T-helper 1 cell treated with Interleukin-12 subunit alpha and Interleukin-12 subunit beta and Interleukin-4 antibody, amounts not matched to agents 30 μg/mL and 1 μg/mL, for 36 hours (primary cell): ENCODE measurements around the gene C17orf50.
A peak's percentile ranks its signal among the peaks of the same experiment; 100 is the strongest.

Source experiments
- H3K27ac Mint-ChIP-seq: one replicate; pipeline ENCODE4 v1.8.0; 2021; ENCODE audit warnings: mild to moderate bottlenecking, mixed read lengths
- H3K27me3 Mint-ChIP-seq: one replicate; pipeline ENCODE4 v1.8.0; 2021; ENCODE audit warnings: low read depth, mixed read lengths
- H3K36me3 Mint-ChIP-seq: one replicate; pipeline ENCODE4 v1.8.0; 2021; ENCODE audit warnings: low read depth, mixed read lengths
- H3K4me1 Mint-ChIP-seq: one replicate; pipeline ENCODE4 v1.8.0; 2021; ENCODE audit warnings: low read depth, mixed read lengths
- H3K4me3 Mint-ChIP-seq: one replicate; pipeline ENCODE4 v1.8.0; 2021; ENCODE audit warnings: mild to moderate bottlenecking, moderate library complexity, mixed read lengths
- H3K9me3 Mint-ChIP-seq: one replicate; pipeline ENCODE4 v1.8.0; 2021; ENCODE audit warnings: mixed read lengths

Gene C17orf50

DNA sequence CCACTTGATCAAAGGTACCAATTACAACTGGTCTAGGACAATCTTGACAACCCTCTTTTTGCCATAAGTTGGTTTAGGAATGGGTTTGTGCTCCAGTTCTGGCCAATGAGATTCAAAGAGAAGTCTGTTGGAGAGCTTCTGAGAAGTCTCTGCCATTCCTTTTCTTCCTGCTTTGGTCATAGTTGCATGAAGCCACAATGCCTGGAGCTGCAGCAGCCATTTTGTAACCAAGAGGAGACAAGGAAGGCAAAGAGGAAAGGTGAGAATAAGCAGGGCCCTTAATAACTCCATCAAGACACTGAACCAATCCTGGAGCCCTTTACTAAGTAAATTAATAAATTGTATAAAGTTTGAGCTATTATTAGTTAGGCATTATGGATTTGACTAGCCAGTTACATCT is 3.4 kb upstream of the C17orf50 start:
- Mint-ChIP-seq H3K4me1 (no peaks in the 10 kb centered on the region), H3K4me3 (no peak overlapping the region), H3K27ac (no peak overlapping the region), H3K9me3 (no peaks in the 10 kb centered on the region), H3K36me3 (no peaks in the 10 kb centered on the region), H3K27me3 (peaks cover 27% of the 10 kb centered on the region)

DNA sequence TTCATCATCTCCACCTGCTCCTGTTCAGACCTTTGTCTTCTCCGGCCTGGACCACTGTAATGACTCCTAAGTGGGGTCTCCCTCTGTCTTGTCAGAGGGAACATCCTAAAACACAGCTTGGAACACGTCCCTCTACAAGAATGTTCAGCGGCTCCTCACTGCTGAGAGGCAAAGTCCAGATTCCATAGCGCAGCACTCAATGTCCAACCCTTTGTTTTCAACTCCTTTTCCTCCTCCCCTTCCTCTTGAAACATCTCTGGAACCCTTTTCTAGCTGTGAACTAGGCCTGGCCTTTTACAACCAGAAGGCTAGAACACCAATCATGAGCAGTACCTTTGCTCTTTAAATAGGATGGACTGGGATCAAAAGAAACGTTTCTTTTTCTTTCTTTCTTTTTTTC is 914 bp downstream of the C17orf50 start:
- no peaks in the 10 kb centered on the region for H3K36me3 Mint-ChIP-seq
- H3K27ac Mint-ChIP-seq = no peak overlapping the region
- peaks cover 20% of the 10 kb centered on the region for H3K27me3 Mint-ChIP-seq
- H3K9me3 Mint-ChIP-seq = no peaks in the 10 kb centered on the region
- H3K4me3 Mint-ChIP-seq = no peak overlapping the region
- peaks cover 4% of the 10 kb centered on the region for H3K4me1 Mint-ChIP-seq

DNA sequence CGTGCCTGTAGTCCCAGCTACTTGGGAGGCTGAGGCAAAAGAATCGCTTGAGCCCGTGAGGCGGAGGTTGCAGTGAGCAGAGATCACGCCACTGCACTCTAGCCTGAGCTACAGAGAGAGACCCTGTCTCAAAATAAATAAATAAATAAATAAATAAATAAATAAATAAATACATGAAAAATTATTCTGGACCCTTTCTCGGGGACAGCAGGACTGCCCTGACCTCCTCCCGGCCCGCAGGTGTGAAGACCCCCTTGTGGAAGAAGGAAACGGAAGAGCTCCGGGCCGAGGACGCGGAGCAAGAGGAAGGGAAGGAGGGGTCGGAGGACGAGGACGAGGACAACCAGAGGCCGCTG is 3.1 kb downstream of the C17orf50 start:
- Mint-ChIP-seq H3K27me3 (peaks cover 20% of the 10 kb centered on the region), H3K4me3 (peak overlapping the region; percentile 88), H3K36me3 (no peaks in the 10 kb centered on the region), H3K27ac (no peak overlapping the region), H3K9me3 (no peaks in the 10 kb centered on the region), H3K4me1 (peaks cover 4% of the 10 kb centered on the region)

DNA sequence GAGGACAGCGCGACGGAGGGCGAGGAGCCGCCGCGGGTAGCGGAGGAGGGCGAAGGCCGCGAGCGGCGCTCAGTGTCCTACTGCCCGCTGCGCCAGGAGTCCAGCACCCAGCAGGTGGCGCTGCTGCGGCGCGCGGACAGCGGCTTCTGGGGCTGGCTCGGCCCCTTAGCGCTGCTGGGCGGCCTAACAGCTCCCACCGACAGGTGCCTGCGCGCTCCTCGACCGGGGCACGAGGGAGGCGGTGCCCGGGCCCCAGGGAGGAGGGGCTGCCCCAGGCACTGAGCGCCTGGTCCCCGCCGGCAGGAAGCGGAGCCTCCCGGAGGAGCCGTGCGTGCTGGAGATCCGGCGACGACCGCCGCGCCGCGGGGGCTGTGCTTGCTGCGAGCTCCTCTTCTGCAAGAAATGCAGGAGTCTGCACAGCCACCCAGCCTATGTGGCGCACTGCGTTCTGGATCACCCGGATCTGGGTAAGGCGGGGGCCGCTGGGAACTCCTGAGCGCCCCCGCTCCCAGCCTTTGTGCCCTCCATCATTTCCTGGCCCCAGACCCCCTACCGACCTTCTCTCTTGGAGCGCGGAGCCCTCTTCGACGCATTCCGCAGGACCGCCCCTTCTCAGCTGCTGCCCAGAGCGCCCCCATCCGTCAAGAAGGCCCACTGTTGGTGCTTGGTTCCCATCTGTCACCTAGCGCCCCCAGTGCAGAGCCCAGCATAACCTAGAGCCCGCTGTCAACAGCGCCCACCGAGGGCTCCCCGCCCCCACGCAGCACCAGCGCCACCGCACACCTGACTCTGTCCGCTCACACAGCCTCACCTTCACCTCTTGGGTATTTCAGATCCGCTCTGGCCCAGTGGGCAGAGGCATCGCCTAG is 3.7 kb downstream of the C17orf50 start:
- Mint-ChIP-seq H3K4me1 (peaks cover 4% of the 10 kb centered on the region), H3K4me3 (peak overlapping the region; percentile 88), H3K9me3 (no peaks in the 10 kb centered on the region), H3K36me3 (no peaks in the 10 kb centered on the region), H3K27me3 (peaks cover 16% of the 10 kb centered on the region), H3K27ac (no peak overlapping the region)

DNA sequence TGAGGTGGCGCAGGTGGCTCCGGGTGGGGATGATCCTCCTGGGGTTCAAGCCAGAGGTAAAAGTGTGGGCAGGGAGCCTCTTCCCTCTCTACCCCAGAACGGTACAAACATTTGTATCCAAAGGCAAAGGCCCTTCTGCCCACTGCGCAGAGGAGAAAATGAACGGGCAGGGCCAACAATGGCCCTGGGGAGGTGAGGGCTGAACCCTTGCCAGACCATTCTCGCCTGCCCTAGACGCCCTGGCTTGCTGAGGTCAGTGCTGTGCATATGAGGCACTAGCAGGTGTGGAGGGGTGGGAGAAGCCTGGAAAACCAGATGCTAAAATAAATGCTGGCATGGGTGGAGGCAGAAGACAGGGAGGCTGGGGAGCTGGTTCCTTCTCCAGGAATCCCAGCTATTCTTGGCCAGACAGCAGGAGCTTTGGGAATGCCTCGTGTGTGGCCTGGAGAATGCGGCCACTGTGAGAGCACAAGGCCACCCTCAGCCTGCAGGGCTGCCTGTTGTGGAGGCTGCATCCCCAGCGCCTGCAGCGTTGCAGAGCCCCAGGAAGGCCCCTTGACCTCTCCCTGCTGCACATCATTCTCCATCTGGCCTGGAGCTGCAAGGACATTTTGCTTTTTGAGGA is 4.5 kb downstream of the C17orf50 start:
- no peak overlapping the region for H3K27ac Mint-ChIP-seq
- peaks cover 13% of the 10 kb centered on the region for H3K27me3 Mint-ChIP-seq
- peaks cover 4% of the 10 kb centered on the region for H3K4me1 Mint-ChIP-seq
- H3K4me3 Mint-ChIP-seq = peak overlapping the region; percentile 31
- H3K36me3 Mint-ChIP-seq = no peaks in the 10 kb centered on the region
- H3K9me3 Mint-ChIP-seq = no peaks in the 10 kb centered on the region

DNA sequence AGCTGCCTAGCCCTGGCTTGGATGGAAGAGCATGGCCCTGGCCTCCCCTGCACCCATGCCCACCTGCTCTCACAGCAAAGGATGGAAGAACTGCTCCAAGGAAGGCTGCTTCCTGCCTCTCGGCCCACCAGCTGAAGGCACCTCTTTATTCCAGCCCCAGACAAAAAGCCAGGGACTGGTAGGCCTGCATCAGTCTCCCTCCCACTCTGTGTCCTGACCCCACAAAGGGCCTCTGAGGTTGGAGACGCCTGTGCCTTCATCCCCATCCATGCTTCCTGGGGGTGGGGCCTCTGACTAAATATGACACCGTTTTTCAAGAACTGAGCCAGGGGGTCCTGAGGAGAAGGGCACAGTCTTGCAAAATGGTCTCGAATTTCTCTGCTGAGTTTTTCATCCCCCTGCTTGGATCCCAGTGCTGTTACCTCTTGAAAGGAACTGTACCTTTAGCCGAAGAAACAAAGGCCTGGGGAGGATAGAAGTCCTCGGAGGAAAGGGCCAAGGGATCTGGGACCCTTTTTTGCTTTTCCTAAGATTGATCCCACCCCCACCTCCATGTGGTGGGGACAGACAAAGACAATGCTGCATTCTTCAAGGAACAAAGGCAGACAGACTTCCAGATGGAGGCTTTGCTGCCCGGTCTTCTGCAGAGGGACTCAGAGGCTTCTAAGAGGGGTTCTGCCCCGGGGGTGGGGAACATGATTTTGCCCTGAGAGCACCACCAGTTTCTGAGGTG is 5.2 kb downstream of the C17orf50 start:
- H3K36me3 Mint-ChIP-seq = no peaks in the 10 kb centered on the region
- H3K9me3 Mint-ChIP-seq = no peaks in the 10 kb centered on the region
- H3K27me3 Mint-ChIP-seq = peaks cover 11% of the 10 kb centered on the region
- no peak overlapping the region for H3K4me3 Mint-ChIP-seq
- no peak overlapping the region for H3K27ac Mint-ChIP-seq
- peaks cover 4% of the 10 kb centered on the region for H3K4me1 Mint-ChIP-seq

DNA sequence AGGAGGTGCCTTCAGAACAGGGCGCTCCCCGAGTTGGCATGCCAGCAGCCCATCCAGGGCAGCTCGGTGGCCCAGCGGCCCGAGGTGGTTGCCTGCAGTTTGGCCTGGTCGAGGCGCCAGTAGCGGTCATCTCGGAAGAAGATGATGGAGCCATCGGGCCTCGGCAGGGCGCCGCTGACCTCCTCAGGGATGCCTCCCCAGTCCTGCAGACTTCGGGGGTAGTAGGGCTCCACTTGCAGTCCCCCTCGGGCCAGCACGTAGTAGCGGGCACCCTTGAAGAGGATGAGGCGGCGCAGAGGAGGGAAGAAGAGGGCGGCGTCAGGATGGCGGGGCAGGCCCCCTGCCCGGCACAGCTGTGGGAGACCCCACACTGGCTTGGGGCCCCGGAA is 5.8 kb downstream of the C17orf50 start:
- no peaks in the 10 kb centered on the region for H3K36me3 Mint-ChIP-seq
- no peak overlapping the region for H3K4me3 Mint-ChIP-seq
- peaks cover 4% of the 10 kb centered on the region for H3K4me1 Mint-ChIP-seq
- peaks cover 9% of the 10 kb centered on the region for H3K27me3 Mint-ChIP-seq
- no peaks in the 10 kb centered on the region for H3K9me3 Mint-ChIP-seq
- H3K27ac Mint-ChIP-seq = no peak overlapping the region

DNA sequence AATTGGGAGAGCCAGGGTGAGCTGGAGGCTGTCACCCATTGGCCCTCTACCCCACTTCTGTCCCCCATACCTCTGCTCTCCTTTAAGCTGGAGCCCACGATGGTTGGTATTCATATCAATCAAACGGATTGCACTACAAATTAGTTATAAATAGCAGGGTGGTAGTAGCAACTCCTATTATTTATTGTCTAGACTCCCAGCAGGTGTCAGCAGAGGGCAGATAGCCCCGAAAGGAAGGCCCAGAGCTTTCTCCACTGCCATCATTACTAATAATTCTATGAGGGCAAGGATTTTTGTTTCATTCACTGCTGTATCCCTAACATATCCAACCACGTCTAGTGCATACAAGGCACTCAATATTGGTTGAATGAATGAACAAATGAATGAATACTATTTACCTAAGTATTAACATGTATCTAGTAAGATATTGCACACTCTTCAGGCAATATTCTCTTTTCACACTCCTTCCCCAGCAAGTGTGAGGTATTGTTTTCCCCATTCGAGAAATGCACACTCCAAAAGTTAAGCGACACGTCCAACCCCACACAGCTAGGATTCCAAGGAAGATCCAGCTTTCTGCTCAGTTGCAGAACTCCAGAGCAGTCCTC is 6.3 kb downstream of the C17orf50 start:
- Mint-ChIP-seq H3K36me3 (no peaks in the 10 kb centered on the region), H3K9me3 (no peaks in the 10 kb centered on the region), H3K4me3 (no peak overlapping the region), H3K4me1 (peaks cover 4% of the 10 kb centered on the region), H3K27ac (no peak overlapping the region), H3K27me3 (peaks cover 9% of the 10 kb centered on the region)

DNA sequence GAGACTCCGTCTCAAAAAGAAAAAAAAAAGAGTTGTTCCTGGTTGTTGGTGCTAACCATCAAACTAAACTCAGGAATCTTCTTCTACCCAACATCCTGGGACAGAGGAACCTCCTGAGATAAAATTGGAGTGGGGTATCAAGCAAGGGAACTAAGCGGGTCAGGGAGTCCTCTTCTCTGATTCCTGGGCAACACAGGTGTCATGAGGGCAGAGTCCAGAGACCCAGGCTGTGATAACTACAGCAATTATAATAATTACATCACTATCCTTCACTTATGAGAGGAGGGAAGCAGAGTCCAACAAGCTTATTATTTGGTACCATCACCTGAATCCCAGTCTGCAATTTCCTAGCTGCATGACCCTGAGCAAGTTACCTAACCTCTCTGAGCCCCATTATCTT is 8.1 kb downstream of the C17orf50 start:
- H3K36me3 Mint-ChIP-seq = no peaks in the 10 kb centered on the region
- H3K4me1 Mint-ChIP-seq = peaks cover 4% of the 10 kb centered on the region
- peaks cover 18% of the 10 kb centered on the region for H3K27me3 Mint-ChIP-seq
- H3K4me3 Mint-ChIP-seq = no peak overlapping the region
- H3K27ac Mint-ChIP-seq = no peak overlapping the region
- H3K9me3 Mint-ChIP-seq = no peaks in the 10 kb centered on the region

DNA sequence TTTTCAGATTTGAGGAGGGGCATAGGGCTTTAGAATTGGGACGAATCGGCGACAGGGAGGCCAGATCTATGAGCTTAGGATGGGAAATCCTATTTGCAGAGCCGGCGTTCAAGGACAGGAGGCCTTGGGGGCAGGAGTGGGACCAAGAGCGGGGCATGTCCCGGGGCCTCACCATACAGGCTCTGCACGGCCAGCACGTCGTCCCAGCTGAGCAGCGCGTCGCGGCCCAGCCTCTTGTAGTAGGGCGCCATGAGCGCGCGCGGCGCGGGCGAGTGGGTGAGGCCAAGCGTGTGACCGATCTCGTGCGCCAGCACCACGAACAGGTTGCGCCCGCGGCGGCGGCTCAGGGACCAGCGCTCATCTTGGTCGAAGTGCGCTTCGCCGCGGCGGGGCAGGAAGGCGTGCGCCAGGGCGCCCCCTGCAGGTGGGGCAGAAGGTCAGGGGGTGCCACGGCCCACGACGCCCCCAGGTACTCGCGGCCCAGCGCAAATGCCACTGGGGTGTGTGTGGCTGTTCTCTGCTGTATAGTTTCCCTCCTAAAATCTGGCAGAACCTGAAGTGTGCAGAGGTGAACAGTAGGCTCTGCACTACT is 9.3 kb downstream of the C17orf50 start:
- H3K4me3 Mint-ChIP-seq = no peak overlapping the region
- no peaks in the 10 kb centered on the region for H3K4me1 Mint-ChIP-seq
- H3K9me3 Mint-ChIP-seq = no peaks in the 10 kb centered on the region
- no peak overlapping the region for H3K27ac Mint-ChIP-seq
- no peaks in the 10 kb centered on the region for H3K36me3 Mint-ChIP-seq
- H3K27me3 Mint-ChIP-seq = peaks cover 25% of the 10 kb centered on the region

DNA sequence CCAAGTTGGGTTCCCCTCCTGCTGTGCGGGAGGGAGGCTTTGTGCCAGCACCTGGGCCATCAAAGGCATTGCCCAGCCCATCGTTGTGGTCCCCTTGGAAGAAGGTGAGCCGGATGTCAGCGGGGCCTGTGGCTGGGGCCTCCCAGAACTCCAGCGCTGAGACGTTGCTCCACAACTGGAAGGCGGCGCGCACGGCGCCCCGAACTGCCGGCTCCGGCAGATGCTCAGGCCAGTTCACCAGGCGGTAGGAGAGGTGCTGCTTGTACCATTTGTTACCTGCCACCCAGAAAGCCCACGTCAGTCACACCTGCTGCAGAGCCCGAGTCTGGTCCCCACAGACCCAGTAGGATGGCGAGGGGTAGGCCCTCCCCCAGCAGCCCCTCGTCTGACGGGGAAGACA is 12.4 kb downstream of the C17orf50 start:
- no peak overlapping the region for H3K27ac Mint-ChIP-seq
- H3K36me3 Mint-ChIP-seq = no peaks in the 10 kb centered on the region
- H3K9me3 Mint-ChIP-seq = no peaks in the 10 kb centered on the region
- no peaks in the 10 kb centered on the region for H3K4me1 Mint-ChIP-seq
- H3K4me3 Mint-ChIP-seq = no peak overlapping the region
- peaks cover 26% of the 10 kb centered on the region for H3K27me3 Mint-ChIP-seq

DNA sequence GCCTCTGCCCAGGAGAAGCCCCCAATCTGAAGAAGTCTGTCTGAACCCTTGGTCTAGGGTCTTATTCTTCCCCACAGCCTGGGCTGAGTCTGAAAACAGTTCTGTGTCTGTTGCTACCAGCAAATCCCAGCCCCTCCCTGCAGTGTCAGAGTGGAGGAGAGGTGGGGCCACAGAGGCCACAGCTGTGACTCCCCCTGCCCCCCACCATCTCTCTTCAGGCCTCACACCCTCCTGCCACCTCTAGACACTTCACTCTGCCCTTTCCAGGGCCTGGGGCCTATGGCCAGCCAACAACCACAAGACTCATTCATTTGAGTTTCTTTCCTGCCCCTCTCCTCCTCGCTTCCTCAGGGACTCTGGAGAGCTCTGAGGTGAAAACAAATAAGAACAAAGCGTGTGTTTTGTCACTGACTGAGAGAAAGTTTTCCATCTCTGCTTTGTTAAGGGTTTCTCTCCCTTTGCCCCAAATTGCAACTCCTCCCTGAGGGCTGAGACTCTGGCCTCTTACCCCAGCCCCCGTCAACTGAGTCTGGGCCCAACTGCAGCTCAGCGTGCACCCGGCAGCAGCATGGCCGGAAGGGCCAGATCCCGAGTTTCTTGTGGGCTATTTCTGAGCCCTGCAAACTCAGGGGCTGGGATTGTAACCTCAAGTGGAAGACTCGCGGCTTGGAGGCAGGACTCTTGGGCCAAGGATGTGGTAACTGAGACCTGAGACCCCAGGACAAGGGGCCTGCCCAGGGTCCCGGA is 13.2 kb downstream of the C17orf50 start:
- H3K4me3 Mint-ChIP-seq = no peak overlapping the region
- no peaks in the 10 kb centered on the region for H3K4me1 Mint-ChIP-seq
- no peaks in the 10 kb centered on the region for H3K36me3 Mint-ChIP-seq
- H3K27me3 Mint-ChIP-seq = peaks cover 31% of the 10 kb centered on the region
- no peak overlapping the region for H3K27ac Mint-ChIP-seq
- no peaks in the 10 kb centered on the region for H3K9me3 Mint-ChIP-seq

DNA sequence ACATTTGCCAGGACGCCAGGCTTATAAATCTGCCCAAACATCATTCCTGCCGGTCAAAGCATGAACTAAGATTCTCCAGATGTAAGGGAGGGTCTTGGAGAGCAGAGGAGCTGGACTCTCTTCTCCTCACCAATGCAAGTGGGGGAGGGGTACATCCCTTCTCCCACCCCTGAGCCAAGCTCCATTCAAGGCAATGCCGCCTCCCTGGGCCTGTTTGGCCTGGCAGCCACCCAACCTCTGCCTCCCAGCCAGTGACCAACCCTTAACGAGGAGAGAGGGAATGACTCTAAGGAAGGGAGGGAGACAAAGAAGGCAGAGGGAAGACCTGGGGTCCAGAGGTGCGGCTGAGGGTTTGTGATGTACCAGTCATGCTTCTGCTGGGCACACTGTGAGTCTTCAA is 13.8 kb downstream of the C17orf50 start:
- H3K36me3 Mint-ChIP-seq = no peaks in the 10 kb centered on the region

DNA sequence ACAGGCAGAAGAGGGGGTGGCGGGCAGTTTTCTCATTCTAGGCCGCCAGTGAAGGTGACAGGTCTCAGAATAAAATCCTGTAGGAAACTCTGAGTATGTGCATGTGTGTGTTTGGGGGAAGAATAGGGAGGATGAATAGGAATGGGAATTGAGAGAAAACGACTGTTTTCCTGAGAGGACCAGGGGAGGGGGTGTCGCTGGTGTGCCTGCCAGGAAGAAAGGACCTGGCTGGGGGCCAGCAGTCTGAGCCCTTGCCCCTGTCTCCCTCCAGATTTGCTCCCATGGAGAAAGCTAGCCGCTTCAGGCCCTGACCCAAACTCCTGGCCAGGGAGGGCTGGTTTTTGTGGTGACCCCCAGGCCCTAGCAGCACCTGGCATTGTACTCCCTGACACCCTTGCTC is 14.4 kb downstream of the C17orf50 start:
- H3K36me3 Mint-ChIP-seq = no peaks in the 10 kb centered on the region
- no peaks in the 10 kb centered on the region for H3K4me1 Mint-ChIP-seq
- H3K27ac Mint-ChIP-seq = no peak overlapping the region
- H3K9me3 Mint-ChIP-seq = no peaks in the 10 kb centered on the region
- no peak overlapping the region for H3K4me3 Mint-ChIP-seq
- H3K27me3 Mint-ChIP-seq = peaks cover 38% of the 10 kb centered on the region

More for the DNA sequence above, 13.8 kb downstream of the C17orf50 start:
- Mint-ChIP-seq H3K27me3 (peaks cover 37% of the 10 kb centered on the region), H3K27ac (no peak overlapping the region), H3K4me3 (no peak overlapping the region), H3K4me1 (no peaks in the 10 kb centered on the region), H3K9me3 (no peaks in the 10 kb centered on the region)
